OCI-LY3 (cell line): ENCODE results near the gene SLC13A1.

ENCODE experiments used
- EZH2phosphoT487 ChIP-seq: fragments of 200-600 bp; shearing (Covaris generic); IDR thresholded peaks from 2 replicates; pipeline ENCODE4 v1.6.1; 2018; ENCODE audit warnings: antibody characterized with exemption, mixed run types, low read depth
- TF ChIP-seq, protein P1 (sequence below): fragments of 200-600, 300-600 bp; sonication (generic); IDR thresholded peaks from 2 replicates; pipeline ENCODE4 v1.5.1; 2014; ENCODE audit warnings: antibody characterized with exemption, low read length, low read depth

GRCh38 chr7:123201901-123202300 is 2.1 kb upstream of the SLC13A1 start:
- TF ChIP-seq, protein P1, sequence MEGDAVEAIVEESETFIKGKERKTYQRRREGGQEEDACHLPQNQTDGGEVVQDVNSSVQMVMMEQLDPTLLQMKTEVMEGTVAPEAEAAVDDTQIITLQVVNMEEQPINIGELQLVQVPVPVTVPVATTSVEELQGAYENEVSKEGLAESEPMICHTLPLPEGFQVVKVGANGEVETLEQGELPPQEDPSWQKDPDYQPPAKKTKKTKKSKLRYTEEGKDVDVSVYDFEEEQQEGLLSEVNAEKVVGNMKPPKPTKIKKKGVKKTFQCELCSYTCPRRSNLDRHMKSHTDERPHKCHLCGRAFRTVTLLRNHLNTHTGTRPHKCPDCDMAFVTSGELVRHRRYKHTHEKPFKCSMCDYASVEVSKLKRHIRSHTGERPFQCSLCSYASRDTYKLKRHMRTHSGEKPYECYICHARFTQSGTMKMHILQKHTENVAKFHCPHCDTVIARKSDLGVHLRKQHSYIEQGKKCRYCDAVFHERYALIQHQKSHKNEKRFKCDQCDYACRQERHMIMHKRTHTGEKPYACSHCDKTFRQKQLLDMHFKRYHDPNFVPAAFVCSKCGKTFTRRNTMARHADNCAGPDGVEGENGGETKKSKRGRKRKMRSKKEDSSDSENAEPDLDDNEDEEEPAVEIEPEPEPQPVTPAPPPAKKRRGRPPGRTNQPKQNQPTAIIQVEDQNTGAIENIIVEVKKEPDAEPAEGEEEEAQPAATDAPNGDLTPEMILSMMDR, result no peak
- TF ChIP-seq EZH2phosphoT487, result no peak
